HG03558 (cell line): ENCODE measurements around the gene ATXN7.
A peak's percentile ranks its signal among the peaks of the same experiment; 100 is the strongest.

Experiments
- ATAC-seq: cut with Tn5 transposase; IDR thresholded peaks from one replicate; pipeline ENCODE4 v1.9.1; 2021; ENCODE audit warnings: moderate number of reproducible peaks; ENCODE audit not compliant: unreplicated experiment; ENCODE audit errors: extremely low read depth

The ATXN7 gene

GRCh38 chr3:63979093-63979885, 115.6 kb downstream of the ATXN7 start:
- no peak for ATAC-seq

GRCh38 chr3:63980019-63980418, 116.4 kb downstream of the ATXN7 start:
- ATAC-seq = no peak

- no peak for ATAC-seq
Measured at GRCh38 chr3:63980830-63981498, 117.3 kb downstream of the ATXN7 start.

GRCh38 chr3:63981980-63982379, 118.3 kb downstream of the ATXN7 start:
- ATAC-seq = no peak

GRCh38 chr3:63984391-63984790, 120.7 kb downstream of the ATXN7 start:
- no peak for ATAC-seq

DNA sequence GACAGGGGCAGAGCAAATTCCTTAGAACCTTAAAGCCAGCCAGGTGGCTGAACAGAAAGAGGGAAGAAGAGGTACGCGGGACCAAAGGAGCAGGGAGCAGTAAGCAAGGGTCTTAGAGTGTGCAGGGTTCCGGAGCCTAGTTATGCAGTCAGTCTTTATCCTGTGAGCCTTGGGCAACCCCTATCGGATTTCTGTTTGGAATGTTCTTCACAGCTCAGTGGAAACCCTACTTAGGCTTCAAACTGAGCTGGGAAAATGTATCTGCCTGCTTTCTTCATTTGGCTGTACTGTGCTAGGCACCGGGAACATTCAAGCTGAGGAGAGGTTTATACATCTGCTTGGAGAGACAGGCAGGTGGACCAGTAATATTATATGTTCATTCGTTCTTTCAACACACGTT, 122.5 kb downstream of the ATXN7 start:
- ATAC-seq = no peak

- ATAC-seq = no peak
Measured at GRCh38 chr3:63986831-63987230, 123.2 kb downstream of the ATXN7 start.

DNA sequence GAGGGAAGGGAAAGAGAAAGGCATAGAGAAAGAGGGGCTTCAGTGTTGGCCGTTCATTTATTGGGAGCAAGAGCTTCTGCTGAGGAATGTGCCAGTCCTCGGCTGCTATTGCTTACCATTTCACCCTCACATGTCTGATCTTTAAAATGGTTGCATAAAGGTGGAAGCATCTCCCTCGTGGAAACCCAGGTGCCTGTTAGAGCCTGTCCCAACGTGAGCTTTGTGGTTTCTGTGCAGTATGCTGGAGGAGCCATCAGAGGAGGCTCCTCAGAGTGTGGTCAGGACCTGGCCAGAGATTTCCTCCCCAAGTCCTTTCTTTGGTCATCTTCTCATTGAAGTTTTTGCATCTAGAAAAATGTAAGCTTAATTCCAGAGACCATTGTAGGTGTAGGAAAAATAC, 125.3 kb downstream of the ATXN7 start:
- ATAC-seq = no peak

- ATAC-seq = no peak
Measured at GRCh38 chr3:63990204-63990603, 126.5 kb downstream of the ATXN7 start.

DNA sequence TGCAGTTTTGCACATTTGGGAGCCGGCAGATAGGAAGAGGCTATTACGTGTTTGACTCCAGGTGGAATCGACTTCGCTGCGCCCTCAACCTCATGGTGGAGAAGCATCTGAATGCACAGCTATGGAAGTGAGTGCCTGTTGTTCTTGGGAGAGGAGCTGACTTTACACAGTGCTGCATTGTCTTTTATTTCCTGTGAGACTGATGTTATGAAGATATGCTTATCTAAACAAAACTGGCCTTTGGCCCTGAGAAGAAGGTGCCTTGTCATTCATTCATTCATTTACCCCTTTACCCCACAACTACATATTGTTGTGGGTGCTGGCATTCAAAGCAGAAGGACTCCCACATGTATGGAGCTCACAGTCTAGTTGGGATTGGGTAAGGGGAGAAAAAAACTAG, 127.1 kb downstream of the ATXN7 start:
- ATAC-seq = no peak

- no peak for ATAC-seq
Measured at GRCh38 chr3:63991666-63992065, 128.0 kb downstream of the ATXN7 start.

- ATAC-seq = no peak
Measured at GRCh38 chr3:63992516-63993209, 129.0 kb downstream of the ATXN7 start.

DNA sequence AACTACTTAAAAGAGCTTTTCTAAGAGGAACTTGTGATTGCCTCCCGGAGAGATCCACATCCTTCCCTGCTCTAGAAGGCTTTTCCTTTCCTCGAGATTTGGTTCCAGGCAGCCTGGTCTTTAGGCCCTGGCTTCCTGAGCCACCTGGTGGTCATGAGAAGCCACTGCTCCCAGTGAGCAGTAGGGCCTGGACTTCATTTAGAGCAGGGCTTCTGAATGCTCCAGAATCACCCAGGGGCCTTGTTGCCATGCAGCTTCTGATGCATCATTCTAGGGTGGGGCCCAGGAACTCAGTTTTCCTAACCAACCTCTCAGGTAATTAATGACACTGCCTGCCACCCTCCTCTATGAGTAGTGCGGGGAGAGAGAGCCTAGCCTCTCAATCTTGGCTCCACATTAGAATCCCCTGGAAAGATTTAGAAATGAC, 130.0 kb downstream of the ATXN7 start:
- ATAC-seq = peak; percentile 62

DNA sequence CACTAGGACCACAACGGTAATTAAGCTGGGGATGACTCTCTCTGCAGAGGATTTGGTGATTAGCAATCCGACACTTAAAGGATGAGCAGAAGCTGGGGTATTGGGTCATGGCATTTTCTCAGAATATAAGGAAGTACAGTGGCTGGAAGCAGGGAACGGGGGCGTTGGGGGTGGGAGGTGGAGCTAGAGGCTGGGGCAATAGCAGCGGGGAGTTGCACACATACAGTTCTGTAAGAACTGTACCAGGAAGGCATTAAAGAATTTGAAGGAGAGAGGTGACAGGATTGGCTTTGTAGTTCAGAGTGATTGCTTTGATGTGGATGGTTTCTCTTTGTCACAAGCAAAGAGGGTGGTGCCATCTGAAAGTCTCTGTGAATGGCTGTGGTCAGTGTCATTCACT, 131.4 kb downstream of the ATXN7 start:
- no peak for ATAC-seq

- no peak for ATAC-seq
Measured at GRCh38 chr3:63998852-63999754, 135.4 kb downstream of the ATXN7 start.

- ATAC-seq = no peak
Measured at GRCh38 chr3:64000453-64001055, 136.9 kb downstream of the ATXN7 start.

DNA sequence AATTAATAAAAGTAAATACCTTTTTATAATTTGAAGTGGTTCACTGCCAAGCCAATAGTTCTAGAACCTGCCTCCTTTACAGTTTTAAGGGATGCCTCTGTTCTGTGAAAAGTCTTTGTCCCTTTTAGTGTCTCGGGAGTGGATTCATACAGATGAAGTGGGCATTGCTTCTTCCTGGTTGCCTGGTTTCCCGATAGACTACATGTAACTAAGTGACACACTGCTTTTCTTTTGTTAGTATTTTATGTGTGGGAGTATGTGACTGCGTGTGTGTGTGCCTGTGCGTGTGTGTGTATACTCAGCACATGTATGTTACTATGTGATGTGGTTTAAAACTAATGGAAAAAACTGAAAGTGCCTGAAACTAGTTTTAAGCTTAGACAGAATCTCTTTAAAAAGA, 138.6 kb downstream of the ATXN7 start:
- ATAC-seq = no peak

GRCh38 chr3:64003589-64003988, 139.9 kb downstream of the ATXN7 start:
- ATAC-seq = no peak

- no peak for ATAC-seq
Measured at GRCh38 chr3:64008017-64008416, 144.3 kb downstream of the ATXN7 start.
